ENCODE measurements around the gene PKN1. TPM values are rescaled to one million over a fixed set of nuclear protein-coding genes. Genes with fewer than 3 reads are reported as not detected.

The PKN1 gene
- total RNA-seq, 1 donor from 2014 or later: 151 TPM

DNA sequence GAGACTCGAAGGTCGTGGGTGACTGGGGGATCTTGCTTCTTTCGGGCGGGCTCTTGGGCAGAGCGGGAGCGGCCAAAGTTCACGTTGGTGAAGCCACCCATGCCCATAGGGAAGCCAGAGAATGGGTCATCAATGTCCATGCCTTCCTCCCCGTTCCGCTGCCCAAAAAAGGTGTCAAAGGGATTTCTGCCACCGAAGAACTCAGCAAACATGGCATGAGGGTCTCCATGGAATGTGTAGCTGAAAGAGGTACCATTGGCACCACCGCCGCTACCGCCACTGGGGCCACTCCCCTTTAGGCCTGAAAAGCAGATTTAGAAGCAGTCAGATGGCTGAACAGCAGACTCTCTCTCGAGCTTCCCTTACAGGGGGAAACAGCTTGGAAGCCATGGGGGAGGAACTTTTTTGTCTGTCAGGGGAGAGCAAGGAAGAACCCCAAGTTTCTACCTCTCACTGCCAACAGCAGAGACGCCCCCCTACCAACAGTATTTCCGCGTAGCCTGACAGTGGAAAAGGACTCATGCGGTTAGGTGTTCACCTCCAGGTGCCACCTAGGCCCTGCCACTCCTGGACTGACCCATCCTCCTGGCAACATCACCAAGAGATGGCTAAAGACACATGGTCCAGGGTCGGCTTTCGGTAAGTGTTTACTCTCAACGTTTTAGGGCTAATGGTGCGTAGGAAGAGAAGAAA is 83.8 kb downstream of the PKN1 start:
- TF ChIP-seq, protein P1, sequence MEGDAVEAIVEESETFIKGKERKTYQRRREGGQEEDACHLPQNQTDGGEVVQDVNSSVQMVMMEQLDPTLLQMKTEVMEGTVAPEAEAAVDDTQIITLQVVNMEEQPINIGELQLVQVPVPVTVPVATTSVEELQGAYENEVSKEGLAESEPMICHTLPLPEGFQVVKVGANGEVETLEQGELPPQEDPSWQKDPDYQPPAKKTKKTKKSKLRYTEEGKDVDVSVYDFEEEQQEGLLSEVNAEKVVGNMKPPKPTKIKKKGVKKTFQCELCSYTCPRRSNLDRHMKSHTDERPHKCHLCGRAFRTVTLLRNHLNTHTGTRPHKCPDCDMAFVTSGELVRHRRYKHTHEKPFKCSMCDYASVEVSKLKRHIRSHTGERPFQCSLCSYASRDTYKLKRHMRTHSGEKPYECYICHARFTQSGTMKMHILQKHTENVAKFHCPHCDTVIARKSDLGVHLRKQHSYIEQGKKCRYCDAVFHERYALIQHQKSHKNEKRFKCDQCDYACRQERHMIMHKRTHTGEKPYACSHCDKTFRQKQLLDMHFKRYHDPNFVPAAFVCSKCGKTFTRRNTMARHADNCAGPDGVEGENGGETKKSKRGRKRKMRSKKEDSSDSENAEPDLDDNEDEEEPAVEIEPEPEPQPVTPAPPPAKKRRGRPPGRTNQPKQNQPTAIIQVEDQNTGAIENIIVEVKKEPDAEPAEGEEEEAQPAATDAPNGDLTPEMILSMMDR (IDR thresholded peaks at IDR 0.05): no peak
- Mint-ChIP-seq H3K27ac (ENCODE audit: unreplicated experiment) (peak overlapping the region; percentile 75), H3K4me3 (ENCODE audit: unreplicated experiment) (peak overlapping the region; percentile 81), H3K4me1 (ENCODE audit: unreplicated experiment) (peaks cover 35% of the 10 kb centered on the region), H3K9me3 (ENCODE audit: unreplicated experiment) (no peaks in the 10 kb centered on the region), H3K27me3 (ENCODE audit: unreplicated experiment) (no peaks in the 10 kb centered on the region), H3K36me3 (ENCODE audit: unreplicated experiment) (peaks cover 24% of the 10 kb centered on the region)
- no peak for DNase-seq (ENCODE audit: extremely low spot score, unreplicated experiment)

DNA sequence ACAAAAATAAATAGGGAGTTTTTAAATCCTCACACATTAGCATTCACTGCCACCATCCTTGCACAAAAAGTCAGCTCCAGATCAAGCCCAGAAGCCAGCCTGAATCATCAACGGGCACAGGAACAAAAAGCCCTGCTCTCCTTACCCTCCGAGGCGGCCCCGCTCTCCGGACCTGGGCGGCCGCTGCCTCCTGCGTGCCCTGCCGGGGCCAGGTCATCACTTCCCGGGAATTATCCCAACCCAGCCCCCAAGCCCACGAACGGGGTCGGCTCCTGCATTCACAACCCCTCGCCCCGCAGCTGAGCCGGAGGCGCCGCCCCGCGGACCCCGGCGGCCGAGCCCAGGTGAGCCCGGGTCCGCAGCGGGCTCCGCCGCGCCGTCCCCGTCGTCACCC is 84.3 kb downstream of the PKN1 start:
- Mint-ChIP-seq H3K9me3 (ENCODE audit: unreplicated experiment) (no peaks in the 10 kb centered on the region), H3K4me1 (ENCODE audit: unreplicated experiment) (peaks cover 35% of the 10 kb centered on the region), H3K36me3 (ENCODE audit: unreplicated experiment) (peaks cover 24% of the 10 kb centered on the region), H3K27me3 (ENCODE audit: unreplicated experiment) (no peaks in the 10 kb centered on the region), H3K27ac (ENCODE audit: unreplicated experiment) (peak overlapping the region; percentile 75), H3K4me3 (ENCODE audit: unreplicated experiment) (peak overlapping the region; percentile 81)
- TF ChIP-seq, protein P1 (IDR thresholded peaks at IDR 0.05): no peak
- DNase-seq (ENCODE audit: extremely low spot score, unreplicated experiment): no peak

DNA sequence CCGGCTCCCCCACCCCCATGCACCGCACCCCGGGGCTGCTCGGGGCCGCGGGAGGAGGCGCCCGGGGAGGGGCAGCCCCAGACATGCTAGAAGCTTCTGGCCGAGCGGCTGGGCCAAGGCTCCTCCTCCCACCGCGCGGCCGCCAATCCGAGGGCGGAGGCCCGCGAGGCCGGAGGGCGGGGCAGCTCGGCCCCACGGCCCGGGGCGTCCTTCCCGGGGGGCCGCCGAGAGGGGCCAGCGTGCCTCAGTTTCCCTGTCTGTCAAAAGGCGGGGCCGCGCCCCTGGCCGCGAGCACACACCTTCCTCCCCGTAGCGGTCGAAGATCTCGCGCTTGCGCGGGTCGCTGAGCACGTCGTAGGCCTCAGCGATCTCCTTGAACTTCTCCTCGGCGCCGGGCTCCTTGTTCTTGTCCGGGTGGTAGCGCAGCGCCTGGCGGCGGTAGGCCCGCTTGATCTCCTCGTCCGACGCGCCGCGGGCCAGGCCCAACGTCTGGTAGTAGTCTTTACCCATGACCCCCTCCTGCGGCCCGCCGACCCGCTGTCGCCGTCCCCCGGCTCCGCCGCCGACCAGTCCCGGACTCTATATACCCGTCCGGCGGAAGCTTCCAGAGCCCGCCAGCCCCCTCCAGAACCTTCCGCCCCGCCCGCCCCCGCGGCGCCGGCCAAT is 84.9 kb downstream of the PKN1 start, which contains the start of gene DNAJB1:
Gene DNAJB1 (minus strand): TSS at position 558 of the 666 bp plus-strand sequence. CDS start 48 bp downstream, at position 510.
- Mint-ChIP-seq H3K27ac (ENCODE audit: unreplicated experiment) (peak within 1 kb of the TSS; percentile 96), H3K27me3 (ENCODE audit: unreplicated experiment) (no peaks in the 10 kb centered on the region), H3K4me1 (ENCODE audit: unreplicated experiment) (peaks cover 35% of the 10 kb centered on the region), H3K9me3 (ENCODE audit: unreplicated experiment) (no peaks in the 10 kb centered on the region), H3K36me3 (ENCODE audit: unreplicated experiment) (peaks cover 24% of the 10 kb centered on the region), H3K4me3 (ENCODE audit: unreplicated experiment) (peak within 1 kb of the TSS; percentile 91)
- DNase-seq (ENCODE audit: extremely low spot score, unreplicated experiment): peak; percentile 93
- TF ChIP-seq, protein P1 (IDR thresholded peaks at IDR 0.05): no peak

DNA sequence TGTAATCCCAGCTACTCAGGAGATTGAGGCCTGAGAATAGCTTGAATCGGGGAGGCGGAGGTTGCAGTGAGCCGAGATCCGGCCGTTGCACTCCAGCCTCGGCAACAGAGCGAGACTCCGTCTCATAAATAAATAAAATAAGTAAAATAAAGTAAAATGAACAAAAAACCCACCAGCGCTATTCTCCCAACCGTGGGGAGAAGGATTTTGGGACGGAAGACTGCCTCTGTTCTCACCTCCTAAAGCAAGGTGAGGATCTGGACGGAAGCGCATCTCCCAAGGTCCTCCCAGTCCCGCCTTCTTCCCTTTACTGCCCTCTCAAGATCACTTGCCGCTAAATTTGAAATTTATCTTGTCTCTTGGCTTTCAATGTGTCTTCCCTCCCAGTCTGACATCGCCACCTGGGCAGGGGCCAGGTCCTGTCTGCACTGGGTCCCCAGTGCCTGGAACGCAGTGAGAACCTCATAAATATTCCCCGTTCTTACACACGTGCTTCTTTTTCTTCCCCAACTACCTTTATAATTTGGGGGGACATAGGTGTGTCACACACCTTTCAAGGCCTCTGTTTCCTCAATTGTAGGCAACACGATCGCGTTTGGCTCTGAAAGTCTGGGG is 86.2 kb downstream of the PKN1 start:
- peaks cover 33% of the 10 kb centered on the region for H3K4me1 Mint-ChIP-seq (ENCODE audit: unreplicated experiment)
- no peaks in the 10 kb centered on the region for H3K9me3 Mint-ChIP-seq (ENCODE audit: unreplicated experiment)
- TF ChIP-seq, protein P1 (IDR thresholded peaks at IDR 0.05): no peak
- H3K27ac Mint-ChIP-seq (ENCODE audit: unreplicated experiment): peak overlapping the region; percentile 90
- H3K4me3 Mint-ChIP-seq (ENCODE audit: unreplicated experiment): peak overlapping the region; percentile 49
- peaks cover 24% of the 10 kb centered on the region for H3K36me3 Mint-ChIP-seq (ENCODE audit: unreplicated experiment)
- DNase-seq (ENCODE audit: extremely low spot score, unreplicated experiment): no peak
- H3K27me3 Mint-ChIP-seq (ENCODE audit: unreplicated experiment): no peaks in the 10 kb centered on the region

Data from osteocyte (in vitro differentiated cells).